Stimulated activated effector memory CD8-positive, alpha-beta T cell treated with anti-CD3 and anti-CD28 coated beads, Interleukin-12 subunit alpha, Interleukin-12 subunit beta, amount 100 ng/mL, for 72 hours (primary cell): ENCODE results near the gene WDR36.

Experiments
- ATAC-seq: fragments of 150-1000 bp; cut with Tn5 transposase; 2 replicates; pipeline ENCODE4 v1.10.0; 2021
- DNase-seq, 2 donors: peaks; one replicate each; pipeline ENCODE4 v3.0.0; 2021 to 2022; ENCODE audit warnings: low spot score in 2 of 2
- H3K27ac Mint-ChIP-seq: one replicate; pipeline ENCODE4 v1.8.0; 2022; ENCODE audit warnings: mild to moderate bottlenecking, mixed read lengths
- H3K36me3 Mint-ChIP-seq: one replicate; pipeline ENCODE4 v1.8.0; 2022; ENCODE audit warnings: mild to moderate bottlenecking, mixed read lengths
- H3K4me1 Mint-ChIP-seq: one replicate; pipeline ENCODE4 v1.8.0; 2022; ENCODE audit warnings: mixed read lengths
- H3K4me3 Mint-ChIP-seq: one replicate; pipeline ENCODE4 v1.8.0; 2022; ENCODE audit warnings: mild to moderate bottlenecking, mixed read lengths
- H3K9me3 Mint-ChIP-seq: one replicate; pipeline ENCODE4 v1.8.0; 2022; ENCODE audit warnings: mixed read lengths

Gene WDR36

DNA sequence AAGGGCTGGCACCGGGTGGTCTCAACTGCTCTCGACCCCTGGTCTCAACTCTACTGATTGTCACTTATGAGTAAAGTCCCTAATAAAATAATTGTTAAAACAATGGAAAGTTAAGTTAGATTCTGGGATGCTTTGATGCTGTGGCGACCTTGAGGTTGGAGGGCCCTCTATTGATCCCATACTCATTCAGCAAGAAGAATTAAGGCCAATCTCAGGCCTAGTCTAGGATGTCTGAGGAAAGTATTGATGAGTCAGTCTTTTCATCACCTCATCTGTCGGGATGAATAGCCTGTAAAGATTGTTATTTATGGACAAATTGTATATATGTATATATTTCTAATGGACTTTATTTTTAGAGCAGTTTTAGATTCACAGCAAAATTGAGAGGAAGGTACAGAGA lies 50.8 kb downstream of the WDR36 start:
- Mint-ChIP-seq H3K4me1 (peaks cover 9% of the 10 kb centered on the region), H3K36me3 (no peaks in the 10 kb centered on the region), H3K4me3 (no peak overlapping the region)

DNA sequence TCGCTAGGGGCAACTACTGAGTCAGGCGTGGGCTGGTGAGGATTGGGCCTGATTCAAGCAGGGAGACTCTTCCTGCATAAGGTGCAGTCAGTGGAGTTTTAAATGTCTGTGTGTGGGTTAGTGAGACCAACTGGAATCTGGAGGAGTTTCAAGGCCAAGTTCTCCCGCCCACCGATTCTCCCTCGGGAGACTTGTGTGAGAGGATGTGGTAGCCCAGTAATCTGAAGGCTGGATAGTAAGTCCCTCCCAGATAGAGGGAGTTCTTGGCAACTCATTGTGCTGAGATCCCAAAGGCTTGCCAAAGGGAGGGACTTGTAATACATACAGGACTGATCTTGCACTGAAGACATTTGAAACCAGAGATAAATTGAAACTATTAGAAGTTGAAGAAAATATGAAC lies 51.8 kb downstream of the WDR36 start:
- H3K4me1 Mint-ChIP-seq, result peaks cover 9% of the 10 kb centered on the region
- DNase-seq, result no peak
- H3K4me3 Mint-ChIP-seq, result no peak overlapping the region
- H3K36me3 Mint-ChIP-seq, result no peaks in the 10 kb centered on the region
- ATAC-seq, result no peak
- no peaks in the 10 kb centered on the region for H3K9me3 Mint-ChIP-seq
- no peak overlapping the region for H3K27ac Mint-ChIP-seq

More for the DNA sequence above, 50.8 kb downstream of the WDR36 start:
- no peaks in the 10 kb centered on the region for H3K9me3 Mint-ChIP-seq
- DNase-seq (no peak), ATAC-seq (no peak)
- no peak overlapping the region for H3K27ac Mint-ChIP-seq

DNA sequence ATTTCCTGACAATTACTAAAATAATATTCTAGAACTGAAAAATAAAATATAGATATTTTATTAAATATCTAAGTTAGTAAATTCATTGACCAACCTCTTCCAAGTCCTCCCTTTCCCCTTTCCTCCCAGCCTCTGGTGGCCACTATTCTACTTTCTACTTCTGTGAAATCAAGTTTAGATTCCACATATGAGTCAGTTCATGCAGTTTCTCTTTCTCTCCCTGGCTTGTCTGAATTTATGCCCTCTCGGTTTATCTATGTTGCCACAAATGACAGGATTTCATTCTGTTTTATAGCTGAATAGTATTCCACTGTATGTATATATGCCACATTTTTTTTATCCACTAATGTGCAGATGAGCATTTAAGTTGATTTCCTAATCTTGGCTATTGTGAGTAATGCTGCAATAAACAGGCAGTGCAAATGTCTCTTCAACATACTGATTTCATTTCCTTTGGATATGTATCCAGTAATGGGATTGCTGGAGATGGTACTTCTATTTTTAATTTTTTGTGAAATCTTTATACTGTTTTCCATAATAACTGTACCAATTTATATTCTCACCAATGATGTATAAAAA lies 52.3 kb downstream of the WDR36 start:
- Mint-ChIP-seq H3K4me3 (no peak overlapping the region), H3K27ac (no peak overlapping the region), H3K9me3 (no peaks in the 10 kb centered on the region), H3K36me3 (no peaks in the 10 kb centered on the region), H3K4me1 (peaks cover 9% of the 10 kb centered on the region)
- ATAC-seq, result peak; percentile 83
- no peak for DNase-seq

DNA sequence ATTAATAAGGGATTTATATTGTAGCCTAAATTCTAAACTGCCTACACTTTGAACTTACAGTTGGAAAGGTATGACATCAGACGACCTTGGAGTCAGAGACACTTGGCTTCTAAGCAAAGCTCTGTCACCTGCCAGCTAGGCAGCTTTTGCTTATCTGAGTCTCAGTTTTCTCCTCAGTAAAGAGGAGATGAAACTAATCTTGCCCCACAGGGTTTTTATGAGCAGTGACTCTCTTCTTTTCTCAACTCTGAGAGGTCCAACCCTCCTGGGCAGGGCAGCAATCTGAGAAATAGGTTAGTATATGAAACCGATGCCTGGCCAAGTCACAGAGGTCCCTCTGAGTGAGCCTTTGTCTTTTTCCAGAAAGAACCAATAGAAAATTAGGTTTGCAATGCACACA lies 53.9 kb downstream of the WDR36 start:
- no peak overlapping the region for H3K27ac Mint-ChIP-seq
- ATAC-seq (no peak), DNase-seq (no peak)
- H3K36me3 Mint-ChIP-seq, result no peaks in the 10 kb centered on the region
- H3K9me3 Mint-ChIP-seq, result no peaks in the 10 kb centered on the region
- H3K4me3 Mint-ChIP-seq, result no peak overlapping the region
- H3K4me1 Mint-ChIP-seq, result peaks cover 9% of the 10 kb centered on the region

DNA sequence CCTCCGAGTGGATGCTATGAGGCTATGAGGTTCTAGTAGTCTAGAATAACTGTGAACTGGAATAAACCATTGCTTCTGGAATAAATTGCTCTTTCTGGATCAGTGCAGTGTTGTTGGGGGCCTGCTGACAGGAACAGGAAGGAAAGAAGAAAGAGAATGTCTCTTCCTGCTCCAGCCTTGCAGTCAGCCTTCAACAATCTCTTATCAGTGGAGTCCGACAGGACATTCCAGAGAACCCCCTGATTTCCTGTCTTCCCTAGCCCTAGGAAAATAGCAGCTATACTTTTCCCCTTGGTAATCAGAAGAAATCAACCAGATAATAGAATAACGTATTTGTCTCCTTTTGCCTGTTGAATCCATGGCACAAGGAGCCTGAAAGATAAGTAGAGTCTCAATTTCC lies 55.4 kb downstream of the WDR36 start:
- DNase-seq (no peak), ATAC-seq (no peak)
- H3K4me3 Mint-ChIP-seq, result no peak overlapping the region
- H3K36me3 Mint-ChIP-seq, result no peaks in the 10 kb centered on the region
- H3K4me1 Mint-ChIP-seq, result peaks cover 16% of the 10 kb centered on the region
- H3K9me3 Mint-ChIP-seq, result no peaks in the 10 kb centered on the region
- no peak overlapping the region for H3K27ac Mint-ChIP-seq

DNA sequence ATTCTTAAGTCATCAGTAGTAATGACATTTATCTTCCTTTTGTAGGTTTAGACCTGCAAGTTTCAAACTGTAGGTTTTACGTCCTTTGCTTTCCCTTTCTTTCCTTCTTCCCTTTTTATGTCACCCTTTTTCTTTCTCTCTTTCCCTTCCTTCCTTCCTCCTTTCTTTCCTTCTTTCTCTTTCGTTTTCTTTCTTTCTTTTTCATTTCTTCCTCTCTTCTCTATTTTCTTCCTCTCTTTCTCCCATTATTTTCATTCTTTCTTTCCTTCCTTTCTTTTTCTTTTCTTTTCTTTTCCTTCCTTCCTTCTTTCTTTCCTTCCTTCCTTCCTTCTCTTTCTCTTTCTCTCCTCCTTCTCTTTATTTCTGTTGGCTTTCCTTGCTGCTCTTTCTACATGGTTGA lies 59.9 kb downstream of the WDR36 start:
- no peaks in the 10 kb centered on the region for H3K36me3 Mint-ChIP-seq
- ATAC-seq, result no peak
- H3K4me3 Mint-ChIP-seq, result no peak overlapping the region

DNA sequence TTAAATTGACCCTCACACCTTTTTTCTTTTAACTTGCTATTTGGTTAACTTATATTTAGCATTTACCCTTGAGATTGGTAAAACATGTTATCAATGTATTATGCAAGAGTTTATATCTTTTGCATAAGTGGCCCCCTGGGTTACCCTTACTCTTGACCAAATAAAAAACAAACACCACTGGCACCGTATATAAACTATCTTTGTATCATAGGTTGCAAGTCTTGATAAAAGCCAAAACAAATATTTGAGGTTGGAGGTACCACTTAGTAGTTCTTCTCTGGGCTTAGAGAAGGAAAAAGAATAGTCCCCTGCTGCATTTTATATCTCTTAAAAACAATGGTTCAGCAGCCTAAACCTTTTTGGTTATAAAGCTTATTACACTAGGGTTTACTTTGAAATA lies 61.3 kb downstream of the WDR36 start:
- ATAC-seq, result no peak
- no peaks in the 10 kb centered on the region for H3K9me3 Mint-ChIP-seq

More for the DNA sequence above, 59.9 kb downstream of the WDR36 start:
- Mint-ChIP-seq H3K9me3 (no peaks in the 10 kb centered on the region), H3K4me1 (peaks cover 6% of the 10 kb centered on the region), H3K27ac (no peak overlapping the region)
- DNase-seq, result no peak

DNA sequence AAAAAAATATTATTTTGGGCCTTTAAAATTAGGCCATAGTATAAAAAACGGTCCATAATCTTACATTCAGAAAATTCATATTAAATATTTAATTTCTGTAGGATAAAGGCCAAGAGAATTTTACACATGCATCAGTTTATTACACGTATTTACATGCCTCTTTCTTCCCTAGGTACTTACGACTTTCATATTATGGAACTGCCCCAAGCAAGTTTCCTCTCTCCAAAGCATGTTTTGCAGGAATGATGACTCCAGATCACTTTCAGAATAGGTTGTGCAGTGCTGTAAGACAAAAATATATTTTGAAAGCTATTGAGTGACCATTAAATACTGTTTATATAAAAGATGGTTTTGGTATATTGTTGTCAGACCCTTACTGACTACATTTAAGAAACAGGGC lies 61.8 kb downstream of the WDR36 start:
- Mint-ChIP-seq H3K4me3 (no peak overlapping the region), H3K36me3 (no peaks in the 10 kb centered on the region), H3K27ac (no peak overlapping the region), H3K4me1 (peaks cover 6% of the 10 kb centered on the region), H3K9me3 (no peaks in the 10 kb centered on the region)
- ATAC-seq (no peak), DNase-seq (no peak)

More for the DNA sequence above, 61.3 kb downstream of the WDR36 start:
- H3K4me1 Mint-ChIP-seq, result peaks cover 6% of the 10 kb centered on the region
- H3K36me3 Mint-ChIP-seq, result no peaks in the 10 kb centered on the region
- H3K4me3 Mint-ChIP-seq, result no peak overlapping the region
- DNase-seq, result no peak
- H3K27ac Mint-ChIP-seq, result no peak overlapping the region

DNA sequence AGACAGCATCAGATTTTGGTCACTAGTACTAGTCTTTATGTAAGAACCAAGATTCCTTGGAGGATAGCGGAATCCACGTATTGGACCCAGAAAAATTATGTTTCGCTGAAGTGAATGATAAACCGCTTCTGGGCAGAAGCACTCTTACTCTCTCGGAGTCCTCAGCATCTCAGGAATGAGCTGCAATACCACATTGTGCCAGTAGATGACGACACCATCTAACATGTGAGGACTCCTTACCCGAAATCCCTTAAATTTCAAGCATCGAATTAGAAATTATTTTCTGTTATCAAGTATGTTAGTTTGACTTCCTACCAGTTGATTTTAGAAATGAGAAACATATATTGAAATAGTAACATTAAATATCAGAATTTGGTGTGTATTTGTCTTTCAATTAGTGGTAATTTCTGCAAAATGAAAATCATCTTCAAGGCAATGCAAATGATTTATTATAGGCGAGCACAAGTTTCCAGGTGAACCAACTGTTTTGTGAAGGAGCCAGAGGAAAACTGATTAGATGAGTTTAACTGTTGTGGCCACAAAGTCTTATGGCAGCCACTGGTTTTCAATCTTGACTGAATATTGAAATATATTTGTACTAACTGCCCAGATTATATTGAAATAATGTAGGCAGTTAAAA lies 66.1 kb downstream of the WDR36 start:
- no peaks in the 10 kb centered on the region for H3K36me3 Mint-ChIP-seq
- ATAC-seq (peak; percentile 71), DNase-seq (peak; percentile 73 to 89)
- H3K9me3 Mint-ChIP-seq, result no peaks in the 10 kb centered on the region
- no peak overlapping the region for H3K27ac Mint-ChIP-seq
- H3K4me3 Mint-ChIP-seq, result no peak overlapping the region
- no peaks in the 10 kb centered on the region for H3K4me1 Mint-ChIP-seq

DNA sequence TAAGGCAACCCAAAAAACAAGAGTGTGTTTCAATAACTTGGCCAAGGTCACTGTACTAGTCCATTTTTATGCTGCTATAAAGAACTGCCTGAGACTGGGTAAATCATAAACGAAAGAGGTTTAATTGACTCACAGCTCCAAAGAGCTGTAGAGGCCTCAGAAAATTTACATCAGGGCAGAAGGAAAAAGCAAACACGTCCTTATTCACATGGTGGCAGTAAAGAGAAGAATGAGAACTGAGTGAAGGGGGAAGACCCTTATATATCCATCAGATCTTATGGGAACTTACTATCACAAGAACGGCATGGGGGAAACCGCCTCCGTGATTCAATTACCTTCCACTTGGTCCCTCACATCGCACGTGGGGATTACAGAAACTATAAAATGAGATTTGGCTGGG lies 67.7 kb downstream of the WDR36 start:
- no peaks in the 10 kb centered on the region for H3K4me1 Mint-ChIP-seq

DNA sequence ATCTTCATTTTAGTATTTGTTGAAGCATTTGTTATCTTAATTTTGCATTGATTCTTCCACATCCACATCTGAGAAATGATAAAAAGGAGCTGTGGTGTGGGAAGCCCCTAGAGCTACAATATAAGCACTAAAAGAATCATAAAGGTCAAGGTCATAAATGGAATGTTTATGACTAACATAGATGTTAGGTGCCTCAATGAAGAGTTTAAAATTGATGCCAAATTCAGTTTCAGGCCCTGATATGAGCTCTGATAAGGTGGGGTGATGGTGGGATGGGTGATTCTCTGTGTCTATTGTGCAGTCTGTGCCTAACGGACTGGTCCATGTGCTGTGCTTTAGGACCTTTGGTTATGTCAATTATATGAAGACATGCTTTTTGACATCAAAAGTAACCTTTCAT lies 70.9 kb downstream of the WDR36 start:
- Mint-ChIP-seq H3K4me3 (no peak overlapping the region), H3K4me1 (no peaks in the 10 kb centered on the region), H3K27ac (no peak overlapping the region), H3K9me3 (no peaks in the 10 kb centered on the region), H3K36me3 (no peaks in the 10 kb centered on the region)
- no peak for ATAC-seq
- DNase-seq, result no peak

More for the DNA sequence above, 67.7 kb downstream of the WDR36 start:
- Mint-ChIP-seq H3K4me3 (no peak overlapping the region), H3K9me3 (no peaks in the 10 kb centered on the region), H3K27ac (peak overlapping the region; percentile 46), H3K36me3 (no peaks in the 10 kb centered on the region)
- DNase-seq (no peak), ATAC-seq (no peak)

DNA sequence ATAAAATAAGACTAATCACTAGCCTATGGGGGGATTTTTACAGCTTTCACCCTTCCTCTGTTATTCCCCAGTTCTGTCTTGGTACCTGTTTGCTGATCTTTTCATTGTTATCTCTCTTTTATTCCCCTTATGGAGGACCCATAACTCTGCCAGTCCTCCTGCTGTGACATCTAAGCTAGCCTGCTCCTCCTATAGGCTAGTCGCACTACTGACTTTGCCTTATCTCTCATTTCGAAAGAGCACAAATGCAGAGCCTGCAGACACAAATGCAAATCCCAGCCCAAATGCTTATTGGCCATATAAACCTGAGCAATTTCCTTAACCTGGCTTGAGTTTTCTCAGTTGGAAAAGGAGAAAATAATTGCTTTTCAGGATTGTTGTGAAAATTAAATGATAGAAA lies 72.9 kb downstream of the WDR36 start:
- no peak overlapping the region for H3K4me3 Mint-ChIP-seq
- DNase-seq (no peak), ATAC-seq (no peak)
- no peaks in the 10 kb centered on the region for H3K4me1 Mint-ChIP-seq
- H3K9me3 Mint-ChIP-seq, result no peaks in the 10 kb centered on the region
- no peak overlapping the region for H3K27ac Mint-ChIP-seq
- H3K36me3 Mint-ChIP-seq, result no peaks in the 10 kb centered on the region

DNA sequence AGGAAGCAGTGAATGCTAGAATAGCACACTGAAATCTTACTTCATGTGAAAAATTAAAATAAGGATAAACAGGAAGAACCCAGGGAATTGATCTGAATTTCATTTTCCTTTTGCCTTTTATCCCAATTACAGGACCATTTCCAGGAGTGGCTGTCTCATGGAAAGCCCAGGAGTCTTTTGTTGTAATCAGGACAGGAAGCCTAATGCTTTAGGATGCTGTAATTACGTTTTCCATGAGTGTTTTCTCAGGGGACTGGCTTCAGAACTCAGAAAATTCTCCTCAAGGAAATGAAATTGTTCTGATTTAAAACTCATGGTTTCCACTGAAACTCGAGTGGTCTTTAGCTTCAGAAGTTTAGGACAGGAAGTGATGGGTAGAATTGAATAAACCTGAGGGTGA lies 75.4 kb downstream of the WDR36 start:
- Mint-ChIP-seq H3K4me1 (no peaks in the 10 kb centered on the region), H3K4me3 (no peak overlapping the region), H3K36me3 (no peaks in the 10 kb centered on the region), H3K27ac (no peak overlapping the region), H3K9me3 (no peaks in the 10 kb centered on the region)
- ATAC-seq (no peak), DNase-seq (no peak)

DNA sequence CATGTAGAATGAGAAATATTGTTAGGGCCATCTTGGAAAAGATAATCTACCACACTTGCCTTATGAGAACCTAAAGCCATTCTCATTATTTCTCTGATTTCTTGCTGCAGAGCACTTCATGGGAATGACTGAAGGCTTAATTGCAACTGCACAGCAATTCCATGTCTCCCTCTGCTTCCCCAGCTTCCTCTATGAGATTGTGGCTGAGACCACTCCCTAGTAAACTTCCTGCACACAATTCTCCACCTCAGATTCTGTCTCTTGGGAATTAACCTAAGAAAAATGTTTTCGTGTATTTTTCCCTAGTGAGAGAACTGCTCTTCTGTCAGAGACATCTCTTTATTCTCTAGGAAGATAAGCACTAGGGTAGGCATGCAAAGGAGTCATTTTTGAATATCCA lies 76.5 kb downstream of the WDR36 start:
- DNase-seq (no peak), ATAC-seq (no peak)
- Mint-ChIP-seq H3K4me3 (no peak overlapping the region), H3K27ac (no peak overlapping the region), H3K9me3 (no peaks in the 10 kb centered on the region), H3K4me1 (no peaks in the 10 kb centered on the region), H3K36me3 (no peaks in the 10 kb centered on the region)

DNA sequence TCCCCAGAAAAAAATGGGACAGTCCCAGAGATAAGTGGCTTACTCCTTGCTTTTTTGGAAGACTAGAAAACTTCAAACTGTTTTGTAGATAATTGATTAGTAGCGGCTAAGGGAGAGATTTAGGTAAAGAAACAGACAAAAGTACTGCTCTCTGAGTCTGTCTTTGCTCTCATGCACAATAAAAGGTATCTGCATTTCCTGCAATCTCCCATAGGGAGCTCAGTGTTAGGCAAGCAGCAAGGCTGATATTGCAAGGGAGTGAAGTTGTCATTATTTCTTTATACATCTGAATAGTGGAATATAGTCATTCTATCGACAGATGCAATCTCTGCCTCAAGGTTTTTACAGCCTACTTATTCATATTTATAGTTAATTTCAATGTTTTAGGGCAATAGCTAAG lies 77.1 kb downstream of the WDR36 start:
- Mint-ChIP-seq H3K4me1 (no peaks in the 10 kb centered on the region), H3K27ac (no peak overlapping the region), H3K9me3 (no peaks in the 10 kb centered on the region), H3K4me3 (no peak overlapping the region), H3K36me3 (no peaks in the 10 kb centered on the region)
- DNase-seq (no peak), ATAC-seq (no peak)

DNA sequence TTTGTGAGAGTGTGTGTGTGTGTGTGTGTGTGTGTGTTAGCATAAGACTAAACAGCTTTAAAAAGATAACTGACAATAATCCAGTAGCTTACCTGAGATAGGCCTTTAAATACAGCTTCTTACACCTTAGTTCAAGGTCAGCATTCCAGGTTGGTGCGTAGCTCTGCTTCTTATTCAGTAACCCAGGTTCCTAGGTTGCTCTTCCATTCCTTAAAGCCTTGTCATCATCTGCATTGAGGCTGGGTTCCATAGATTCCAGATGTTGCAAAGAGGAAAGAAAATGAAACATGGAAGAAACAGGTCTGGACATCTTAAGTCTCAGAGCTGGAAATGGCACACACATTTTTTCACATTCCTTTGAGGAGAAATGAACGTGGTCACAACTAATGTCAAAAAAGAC lies 78.1 kb downstream of the WDR36 start:
- no peak for ATAC-seq
- H3K27ac Mint-ChIP-seq, result no peak overlapping the region
- no peaks in the 10 kb centered on the region for H3K4me1 Mint-ChIP-seq
- no peak for DNase-seq
- no peaks in the 10 kb centered on the region for H3K36me3 Mint-ChIP-seq
- H3K4me3 Mint-ChIP-seq, result no peak overlapping the region
- H3K9me3 Mint-ChIP-seq, result no peaks in the 10 kb centered on the region

DNA sequence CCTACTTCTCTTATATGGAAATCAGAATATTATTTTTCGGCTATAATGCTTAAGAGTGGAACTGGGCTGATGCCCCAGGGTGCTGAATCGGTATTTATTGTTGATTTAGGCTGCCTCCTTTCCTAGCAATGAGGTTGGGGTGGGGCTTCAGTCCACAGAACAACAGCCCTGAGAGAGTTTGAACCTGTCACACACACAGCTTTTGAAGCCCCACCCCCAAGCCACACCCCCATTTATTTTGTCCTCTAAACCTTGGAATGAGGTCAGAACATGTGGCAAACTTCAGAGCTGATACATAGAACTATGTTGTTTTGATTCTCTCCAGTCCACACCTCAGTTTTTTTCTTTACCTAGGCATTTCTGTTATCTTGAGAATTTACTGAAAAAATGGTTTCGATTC lies 80.4 kb downstream of the WDR36 start:
- Mint-ChIP-seq H3K9me3 (no peaks in the 10 kb centered on the region), H3K4me3 (no peak overlapping the region), H3K36me3 (no peaks in the 10 kb centered on the region), H3K27ac (no peak overlapping the region), H3K4me1 (no peaks in the 10 kb centered on the region)
- ATAC-seq (no peak), DNase-seq (no peak)
